ENCODE data around the gene CLEC4G.

GRCh38 chr19:7748756-7749155 is 16.8 kb upstream of the CLEC4G start:
- TF ChIP-seq CTCF (IDR thresholded peaks at IDR 0.05) (peak in 2 of 4 experiments; percentile 5 to 23), POLR2AphosphoS5 (IDR thresholded peaks at IDR 0.05) (no peak), POLR2A (IDR thresholded peaks at IDR 0.05) (no peak)
